Measurements from ENCODE around the gene ACADL.
"Not testable (repeated sequence)": the region's sequence is repeated elsewhere in the genome, so short reads cannot be mapped to it uniquely, and the experiment has no call there.

ACADL gene

DNA sequence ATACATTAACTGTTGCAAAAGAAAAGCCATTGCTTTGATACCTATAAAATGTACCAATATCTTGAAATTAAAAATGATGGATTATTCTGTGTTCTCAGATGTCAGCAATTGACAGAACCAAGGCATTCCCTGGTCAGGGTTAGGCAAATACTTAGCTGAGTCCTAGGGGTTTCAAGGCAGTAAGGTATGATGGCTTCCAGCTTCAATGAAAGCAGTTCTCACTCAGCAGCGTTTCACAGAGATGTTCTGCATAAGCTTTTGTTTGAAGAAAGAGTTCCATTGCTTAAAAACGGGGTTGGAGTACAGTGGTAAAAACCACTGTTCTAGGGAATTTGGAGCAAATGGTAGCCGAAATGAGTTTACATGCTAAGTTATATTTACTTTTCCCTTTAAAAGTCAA, 37.1 kb downstream of the ACADL start:
- no peak for ATAC-seq
- Mint-ChIP-seq H3K27me3 (no peaks in the 10 kb centered on the region), H3K9me3 (peaks cover 31 to 34% of the 10 kb centered on the region in 2 donors), H3K4me1 (peaks cover 12% of the 10 kb centered on the region), H3K4me3 (no peak overlapping the region), H3K27ac (no peak overlapping the region)
- DNase-seq, result no peak

DNA sequence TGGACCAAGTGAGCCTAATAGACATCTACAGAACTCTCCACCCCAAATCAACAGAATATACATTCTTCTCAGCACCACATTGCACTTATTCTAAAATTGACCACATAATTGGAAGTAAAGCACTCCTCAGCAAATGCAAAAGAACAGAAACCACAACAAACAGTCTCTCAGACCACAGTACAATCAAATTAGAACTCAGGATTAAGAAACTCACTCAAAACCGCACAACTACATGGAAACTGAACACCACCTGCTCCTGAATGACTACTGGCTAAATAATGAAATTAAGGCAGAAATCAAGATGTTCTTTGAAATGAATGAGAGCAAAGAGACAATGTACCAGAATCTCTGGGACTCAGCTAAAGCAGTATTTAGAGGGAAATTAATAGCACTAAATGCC, 41.3 kb downstream of the ACADL start:
- not testable (repeated sequence) for H3K27me3 Mint-ChIP-seq, ATAC-seq, DNase-seq
- H3K27ac Mint-ChIP-seq, result peak overlapping the region in 1 of 2 donors; percentile 80
- H3K4me1 Mint-ChIP-seq, result peaks cover 37% of the 10 kb centered on the region
- H3K4me3 Mint-ChIP-seq, result peak overlapping the region in 1 of 2 donors; percentile 7
- peaks cover 41 to 44% of the 10 kb centered on the region in 2 donors for H3K9me3 Mint-ChIP-seq

DNA sequence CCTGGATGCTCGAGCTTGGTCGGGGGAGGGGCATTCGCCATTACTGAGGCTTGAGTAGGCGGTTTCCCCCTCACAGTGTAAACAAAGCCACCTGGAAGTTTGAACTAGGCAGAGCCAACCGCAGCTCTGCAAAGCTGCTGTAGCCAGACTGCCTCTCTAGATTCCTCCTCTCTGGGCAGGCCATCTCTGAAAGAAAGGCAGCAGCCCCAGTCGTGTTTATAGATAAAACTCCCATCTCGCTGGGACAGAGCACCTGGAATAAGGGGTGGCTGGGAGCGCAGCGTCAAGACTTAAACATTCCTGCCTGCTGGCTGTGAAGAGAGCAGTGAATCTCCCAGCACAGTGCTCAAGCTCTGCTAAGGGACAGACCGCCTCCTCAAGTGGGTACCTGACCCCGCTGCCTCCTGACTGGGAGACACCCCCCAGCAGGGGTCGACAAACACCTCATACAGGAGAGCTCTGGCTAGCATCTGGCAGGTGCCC, 43.6 kb downstream of the ACADL start:
- peak overlapping the region; percentile 72 to 75 for H3K4me3 Mint-ChIP-seq
- DNase-seq (peak; percentile 6 to 28), ATAC-seq (peak; percentile 31)
- H3K27ac Mint-ChIP-seq, result peak overlapping the region in 1 of 2 donors; percentile 70
- peaks cover 39 to 44% of the 10 kb centered on the region in 2 donors for H3K9me3 Mint-ChIP-seq
- H3K4me1 Mint-ChIP-seq, result peaks cover 37% of the 10 kb centered on the region
- not testable (repeated sequence) for H3K27me3 Mint-ChIP-seq

DNA sequence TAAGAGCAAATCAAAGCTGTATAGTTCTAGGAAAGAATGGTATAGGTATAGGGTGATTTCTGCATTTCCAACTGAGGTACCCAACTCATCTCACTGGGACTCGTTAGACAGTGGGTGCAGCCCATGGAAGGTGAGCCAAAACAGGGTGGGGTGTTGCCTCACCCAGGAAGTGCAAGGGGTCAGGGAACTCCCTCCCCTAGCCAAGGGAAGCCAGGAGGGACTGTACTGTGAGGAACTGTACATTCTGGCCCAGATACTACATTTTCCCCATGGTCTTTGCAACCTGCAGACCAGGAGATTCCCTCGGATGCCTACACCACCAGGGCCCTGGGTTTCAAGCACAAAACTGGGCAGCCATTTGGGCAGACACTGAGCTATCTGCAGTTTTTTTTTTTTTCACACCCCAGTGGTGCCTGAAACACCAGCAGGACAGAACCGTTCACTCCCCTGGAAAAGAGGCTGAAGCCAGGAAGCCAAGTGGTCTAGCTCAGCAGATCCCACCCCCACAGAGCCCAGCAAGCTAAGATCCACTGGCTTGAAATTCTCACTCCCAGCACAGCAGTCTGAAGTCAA, 44.1 kb downstream of the ACADL start:
- peaks cover 33 to 42% of the 10 kb centered on the region in 2 donors for H3K9me3 Mint-ChIP-seq
- H3K27ac Mint-ChIP-seq, result peak overlapping the region in 1 of 2 donors; percentile 70
- peak; percentile 23 for ATAC-seq
- DNase-seq, H3K27me3 Mint-ChIP-seq: not testable (repeated sequence)
- H3K4me1 Mint-ChIP-seq, result peaks cover 37% of the 10 kb centered on the region
- peak overlapping the region; percentile 72 to 75 for H3K4me3 Mint-ChIP-seq

- no peaks in the 10 kb centered on the region for H3K27me3 Mint-ChIP-seq
- no peak overlapping the region for H3K27ac Mint-ChIP-seq
- H3K4me3 Mint-ChIP-seq, result no peak overlapping the region
- ATAC-seq (no peak), DNase-seq (no peak)
- peaks cover 30 to 36% of the 10 kb centered on the region in 2 donors for H3K9me3 Mint-ChIP-seq
- peaks cover 37% of the 10 kb centered on the region for H3K4me1 Mint-ChIP-seq
Measured at GRCh38 chr2:210180477-210180876, 44.8 kb downstream of the ACADL start.

GRCh38 chr2:210179351-210179990, 45.8 kb downstream of the ACADL start:
- Mint-ChIP-seq H3K4me1 (peaks cover 37% of the 10 kb centered on the region), H3K27me3 (no peaks in the 10 kb centered on the region), H3K27ac (no peak overlapping the region), H3K4me3 (no peak overlapping the region), H3K9me3 (peaks cover 20 to 26% of the 10 kb centered on the region in 2 donors)
- no peak for DNase-seq
- no peak for ATAC-seq

GRCh38 chr2:210177769-210178168, 47.5 kb downstream of the ACADL start:
- no peak for ATAC-seq
- H3K4me3 Mint-ChIP-seq, result no peak overlapping the region
- H3K27ac Mint-ChIP-seq, result no peak overlapping the region
- peaks cover 26% of the 10 kb centered on the region for H3K4me1 Mint-ChIP-seq
- H3K27me3 Mint-ChIP-seq, result no peaks in the 10 kb centered on the region
- DNase-seq, result no peak
- peaks cover 5 to 9% of the 10 kb centered on the region in 2 donors for H3K9me3 Mint-ChIP-seq

DNA sequence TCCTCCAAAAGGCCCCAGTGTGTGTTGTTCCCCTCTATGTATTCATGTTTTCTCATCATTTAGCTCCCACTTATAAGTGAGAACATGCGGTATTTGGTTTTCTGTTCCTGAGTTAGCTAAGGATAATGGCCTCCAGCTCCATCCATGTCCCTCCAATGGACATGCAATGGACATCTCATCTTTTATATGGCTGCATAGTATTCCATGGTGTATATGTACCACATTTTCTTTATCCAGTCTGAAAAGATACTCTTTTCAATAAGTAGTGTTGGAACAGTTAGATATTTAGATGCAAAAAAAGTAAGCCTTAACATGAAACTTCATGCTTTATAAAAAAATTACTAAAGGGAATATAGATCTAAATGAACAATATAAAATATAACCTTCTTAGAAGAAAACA, 48.1 kb downstream of the ACADL start:
- not testable (repeated sequence) for H3K27me3 Mint-ChIP-seq, H3K9me3 Mint-ChIP-seq, H3K27ac Mint-ChIP-seq, H3K4me3 Mint-ChIP-seq, ATAC-seq, DNase-seq
- peaks cover 29% of the 10 kb centered on the region for H3K4me1 Mint-ChIP-seq

- no peak for ATAC-seq
- Mint-ChIP-seq H3K27ac (no peak overlapping the region), H3K4me1 (peaks cover 15% of the 10 kb centered on the region), H3K27me3 (no peaks in the 10 kb centered on the region), H3K4me3 (no peak overlapping the region), H3K9me3 (no peaks in the 10 kb centered on the region)
- DNase-seq, result no peak
Measured at GRCh38 chr2:210174086-210174485, 51.2 kb downstream of the ACADL start.

DNA sequence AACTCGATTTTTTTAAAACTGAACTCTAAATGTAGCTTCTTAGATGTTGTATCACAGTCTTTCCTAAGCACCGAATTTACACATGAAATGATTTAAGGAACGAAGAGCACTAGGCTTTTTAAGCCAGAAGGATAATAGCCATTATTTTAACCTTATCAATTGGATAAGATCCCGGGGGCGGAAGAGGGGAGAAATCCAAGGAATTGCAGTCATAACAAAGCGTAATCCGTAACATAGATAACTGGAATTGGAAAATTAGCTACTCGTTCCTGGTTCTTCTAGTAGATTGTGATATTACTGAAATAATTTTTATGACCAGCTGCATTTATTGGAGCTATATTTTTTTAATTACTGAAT, 53.0 kb downstream of the ACADL start:
- ATAC-seq, result no peak
- no peak overlapping the region for H3K27ac Mint-ChIP-seq
- peaks cover 28% of the 10 kb centered on the region for H3K4me1 Mint-ChIP-seq
- peak overlapping the region; percentile 88 to 99 for H3K4me3 Mint-ChIP-seq
- no peaks in the 10 kb centered on the region for H3K9me3 Mint-ChIP-seq
- no peak for DNase-seq
- no peaks in the 10 kb centered on the region for H3K27me3 Mint-ChIP-seq

GRCh38 chr2:210171309-210172218, 53.7 kb downstream of the ACADL start, which contains the start of gene KANSL1L:
Gene KANSL1L, minus strand, starts transcription at chr2:210171409. Its CDS starts 16,827 bp downstream, at chr2:210154582.
- Mint-ChIP-seq H3K9me3 (no peaks in the 10 kb centered on the region), H3K4me1 (peaks cover 28% of the 10 kb centered on the region), H3K4me3 (peak within 1 kb of the TSS; percentile 99)

GRCh38 chr2:210170446-210171303, 54.6 kb downstream of the ACADL start:
- DNase-seq (peak; percentile 96 to 97), ATAC-seq (peak; percentile 81)
- no peaks in the 10 kb centered on the region for H3K9me3 Mint-ChIP-seq
- H3K4me3 Mint-ChIP-seq, result peak overlapping the region; percentile 99
- no peaks in the 10 kb centered on the region for H3K27me3 Mint-ChIP-seq
- peak overlapping the region; percentile 99 to 100 for H3K27ac Mint-ChIP-seq
- H3K4me1 Mint-ChIP-seq, result peaks cover 28% of the 10 kb centered on the region

More at GRCh38 chr2:210171309-210172218, 53.7 kb downstream of the ACADL start, which contains the start of gene KANSL1L:
- Mint-ChIP-seq H3K27ac (peak within 1 kb of the TSS; percentile 99 to 100), H3K27me3 (no peaks in the 10 kb centered on the region)
- DNase-seq (peak; percentile 94 to 95), ATAC-seq (peak; percentile 80)

DNA sequence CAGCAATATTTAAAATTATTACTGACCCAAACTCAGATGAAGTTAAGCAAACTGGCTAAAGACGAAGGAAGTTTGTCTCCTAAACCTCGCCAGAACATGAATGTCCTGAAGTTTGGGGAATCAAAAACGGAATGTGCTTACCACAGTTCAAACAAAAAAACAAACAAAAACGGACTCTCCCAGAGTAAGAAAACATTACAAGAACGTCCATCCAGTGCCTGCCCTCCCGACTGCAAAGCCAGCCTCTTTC, 55.1 kb downstream of the ACADL start:
- no peaks in the 10 kb centered on the region for H3K9me3 Mint-ChIP-seq
- ATAC-seq (no peak), DNase-seq (peak in 1 of 2 donors; percentile 17)
- peak overlapping the region; percentile 99 for H3K4me3 Mint-ChIP-seq
- peaks cover 28% of the 10 kb centered on the region for H3K4me1 Mint-ChIP-seq
- H3K27ac Mint-ChIP-seq, result peak overlapping the region; percentile 99 to 100
- H3K27me3 Mint-ChIP-seq, result no peaks in the 10 kb centered on the region

GRCh38 chr2:210169516-210170195, 55.6 kb downstream of the ACADL start:
- ATAC-seq (peak; percentile 62), DNase-seq (peak in 1 of 2 donors; percentile 22)
- H3K9me3 Mint-ChIP-seq, result no peaks in the 10 kb centered on the region
- H3K27ac Mint-ChIP-seq, result peak overlapping the region; percentile 99 to 100
- peak overlapping the region; percentile 99 for H3K4me3 Mint-ChIP-seq
- no peaks in the 10 kb centered on the region for H3K27me3 Mint-ChIP-seq
- H3K4me1 Mint-ChIP-seq, result peaks cover 28% of the 10 kb centered on the region

Measured in stimulated activated naive CD8-positive, alpha-beta T cell treated with anti-CD3 and anti-CD28 coated beads, Interleukin-15, amount 100 ng/mL, for 72 hours (primary cell).